Neuron (in vitro differentiated cells): ENCODE data around the gene IGF1.

Source experiments
- H2AFZ ChIP-seq: one replicate; pipeline ENCODE4 v1.6.1; 2013; ENCODE audit warnings: low read depth, mild to moderate bottlenecking, inconsistent platforms, low read length, moderate library complexity
- H3K27me3 ChIP-seq: one replicate; pipeline ENCODE4 v1.6.1; 2013; ENCODE audit warnings: low read length; ENCODE audit not compliant: insufficient read depth
- H3K36me3 ChIP-seq: one replicate; pipeline ENCODE4 v1.6.1; 2013; ENCODE audit warnings: low read length; ENCODE audit not compliant: insufficient read depth
- H3K4me1 ChIP-seq: one replicate; pipeline ENCODE4 v1.6.1; 2013; ENCODE audit warnings: low read length; ENCODE audit not compliant: insufficient read depth
- H3K4me3 ChIP-seq: 2 replicates; pipeline ENCODE4 v1.5.1; 2013; ENCODE audit warnings: mild to moderate bottlenecking, low read length, moderate library complexity
- H3K9me3 ChIP-seq: one replicate; pipeline ENCODE4 v1.6.1; 2013; ENCODE audit warnings: low read length

Gene IGF1

DNA sequence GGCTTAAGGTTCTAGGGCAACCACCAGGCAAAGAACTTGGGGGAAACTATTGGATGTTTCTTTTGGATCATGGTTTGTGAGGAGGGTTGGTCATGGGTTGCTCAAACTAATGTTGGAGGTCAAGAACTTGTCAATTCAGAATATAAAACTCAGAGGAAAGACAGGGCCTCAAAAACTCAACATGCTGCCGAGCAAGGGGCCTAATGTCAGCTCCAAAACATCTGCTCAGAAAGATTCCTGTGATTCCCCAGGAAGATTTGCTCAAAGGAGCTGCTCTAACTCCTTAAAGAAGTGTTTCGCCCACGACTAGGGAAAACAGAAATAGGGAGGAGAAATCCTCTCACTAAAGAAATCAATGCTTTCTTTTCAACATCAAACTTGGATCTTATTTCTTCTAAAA lies 3.7 kb upstream of the IGF1 start:
- Histone ChIP-seq H3K4me3 (no peak overlapping the region), H3K27me3 (no peaks in the 10 kb centered on the region), H3K9me3 (no peaks in the 10 kb centered on the region), H2AFZ (no peak overlapping the region), H3K36me3 (no peaks in the 10 kb centered on the region), H3K4me1 (no peaks in the 10 kb centered on the region)

DNA sequence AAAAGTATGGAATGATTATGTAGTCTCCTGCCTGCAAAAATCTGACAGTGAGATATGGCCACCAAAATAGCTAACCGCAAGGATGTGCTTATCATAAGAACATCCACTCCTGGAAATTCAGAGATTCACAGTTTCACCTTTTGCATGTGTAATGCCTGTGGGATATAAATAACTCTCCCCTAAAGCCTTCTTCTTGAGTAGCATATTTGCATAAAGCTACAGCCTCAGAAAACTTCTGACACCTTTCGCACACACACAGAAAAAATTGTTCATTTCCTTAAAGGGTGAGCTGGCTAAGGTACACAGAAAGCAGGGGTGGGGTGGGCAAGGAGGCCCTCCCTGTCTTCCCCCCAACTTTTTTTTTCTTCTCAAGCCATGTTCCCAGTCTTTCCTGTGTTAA lies 3.1 kb upstream of the IGF1 start:
- Histone ChIP-seq H3K36me3 (no peaks in the 10 kb centered on the region), H3K4me1 (no peaks in the 10 kb centered on the region), H3K9me3 (no peaks in the 10 kb centered on the region), H3K4me3 (no peak overlapping the region), H3K27me3 (no peaks in the 10 kb centered on the region), H2AFZ (no peak overlapping the region)

DNA sequence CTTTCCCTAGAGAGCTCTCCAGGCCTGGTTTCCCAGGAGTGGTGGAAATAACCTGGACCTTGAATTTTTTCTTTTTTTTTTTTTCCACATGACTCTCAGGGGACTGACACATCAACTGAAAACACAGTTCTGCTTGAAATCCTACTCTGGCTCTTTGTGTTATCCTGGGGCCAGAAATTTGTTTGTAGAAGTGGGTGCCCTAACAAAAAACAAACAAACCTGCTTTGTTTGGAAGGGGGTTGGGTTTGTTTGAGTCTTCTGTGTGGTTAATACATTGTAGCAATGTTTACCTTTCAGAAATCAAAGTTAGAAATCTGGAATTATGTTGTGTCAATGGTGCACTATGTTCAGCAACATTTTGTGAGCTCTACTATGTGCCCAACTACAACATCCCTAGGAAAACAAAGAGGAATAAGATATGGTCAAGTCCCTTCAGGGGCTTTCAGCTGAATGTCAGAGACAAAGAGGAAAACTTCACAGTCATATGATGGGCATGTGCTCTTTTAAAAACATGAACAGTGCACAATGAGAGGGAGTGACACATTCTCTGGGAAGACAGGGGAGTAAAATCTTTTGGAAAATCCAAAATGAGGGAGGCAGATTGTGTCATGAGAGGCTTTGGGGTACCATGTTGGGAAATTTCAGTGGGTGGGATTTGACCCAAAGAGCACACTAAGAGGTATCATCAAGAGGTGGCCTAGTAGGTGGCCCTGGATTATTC lies 1.5 kb upstream of the IGF1 start:
- Histone ChIP-seq H3K27me3 (no peaks in the 10 kb centered on the region), H3K36me3 (no peaks in the 10 kb centered on the region), H3K4me3 (no peak overlapping the region), H3K9me3 (no peaks in the 10 kb centered on the region), H2AFZ (no peak overlapping the region), H3K4me1 (no peaks in the 10 kb centered on the region)

DNA sequence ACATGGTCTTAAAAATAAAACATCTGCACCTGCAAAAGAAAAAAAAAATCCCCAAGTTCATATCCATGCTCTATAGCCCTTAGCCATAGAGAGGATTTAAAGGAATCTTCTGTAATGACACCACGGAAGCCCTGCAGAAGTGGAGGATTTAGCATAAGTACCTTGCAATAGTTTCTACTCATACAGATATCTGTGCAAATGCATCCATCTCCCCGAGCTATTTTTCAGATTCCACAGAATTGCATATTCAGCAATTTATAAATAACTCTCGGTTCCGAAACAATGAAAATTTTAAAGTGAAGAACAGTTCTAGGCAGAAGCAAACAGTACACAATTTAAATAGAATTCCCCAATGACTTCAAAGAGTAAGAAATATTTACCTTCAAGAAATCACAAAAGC lies 424 bp downstream of the IGF1 start:
- Histone ChIP-seq H3K27me3 (no peaks in the 10 kb centered on the region), H3K36me3 (no peaks in the 10 kb centered on the region), H2AFZ (no peak overlapping the region), H3K4me3 (no peak overlapping the region), H3K9me3 (no peaks in the 10 kb centered on the region), H3K4me1 (no peaks in the 10 kb centered on the region)

DNA sequence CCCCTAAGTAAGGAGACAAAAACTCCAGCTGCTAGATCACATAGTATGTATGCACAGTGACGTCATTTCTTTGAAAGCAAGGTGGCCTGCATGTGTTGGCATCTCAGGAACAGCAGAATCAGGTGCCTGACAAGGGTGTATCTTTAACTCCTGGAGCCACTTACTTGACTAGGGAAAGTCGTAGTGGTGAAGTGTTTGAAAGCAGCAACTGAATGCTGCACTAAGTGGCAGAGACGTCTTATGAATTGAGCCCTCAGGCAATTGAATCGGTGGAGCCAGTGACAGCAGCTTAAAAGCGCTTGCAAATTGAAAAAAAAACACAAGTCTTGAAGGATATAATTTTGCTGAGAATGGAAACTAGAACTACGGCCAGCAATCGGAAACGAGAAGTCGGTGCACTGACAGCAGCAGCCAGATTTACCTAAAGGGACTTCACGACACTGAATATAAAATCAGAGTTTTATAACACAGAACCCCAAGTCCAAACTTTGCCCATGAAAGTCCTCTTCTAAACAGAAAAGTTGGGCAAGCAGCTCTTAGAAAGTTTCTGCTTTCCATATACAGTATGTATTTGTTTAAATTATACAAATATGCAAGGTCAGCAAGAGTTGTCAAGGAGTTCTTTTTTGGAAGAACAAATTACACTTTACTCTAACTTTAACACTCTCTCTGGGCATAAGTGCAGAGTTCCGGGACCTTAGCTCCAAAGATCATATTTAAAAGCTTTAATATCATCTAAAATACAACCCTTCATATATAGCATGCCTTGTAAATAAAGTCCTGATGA lies 1.1 kb downstream of the IGF1 start:
- no peaks in the 10 kb centered on the region for H3K4me1 ChIP-seq
- H3K27me3 ChIP-seq, result no peaks in the 10 kb centered on the region
- no peaks in the 10 kb centered on the region for H3K9me3 ChIP-seq
- H3K4me3 ChIP-seq, result no peak overlapping the region
- no peak overlapping the region for H2AFZ ChIP-seq
- H3K36me3 ChIP-seq, result no peaks in the 10 kb centered on the region

DNA sequence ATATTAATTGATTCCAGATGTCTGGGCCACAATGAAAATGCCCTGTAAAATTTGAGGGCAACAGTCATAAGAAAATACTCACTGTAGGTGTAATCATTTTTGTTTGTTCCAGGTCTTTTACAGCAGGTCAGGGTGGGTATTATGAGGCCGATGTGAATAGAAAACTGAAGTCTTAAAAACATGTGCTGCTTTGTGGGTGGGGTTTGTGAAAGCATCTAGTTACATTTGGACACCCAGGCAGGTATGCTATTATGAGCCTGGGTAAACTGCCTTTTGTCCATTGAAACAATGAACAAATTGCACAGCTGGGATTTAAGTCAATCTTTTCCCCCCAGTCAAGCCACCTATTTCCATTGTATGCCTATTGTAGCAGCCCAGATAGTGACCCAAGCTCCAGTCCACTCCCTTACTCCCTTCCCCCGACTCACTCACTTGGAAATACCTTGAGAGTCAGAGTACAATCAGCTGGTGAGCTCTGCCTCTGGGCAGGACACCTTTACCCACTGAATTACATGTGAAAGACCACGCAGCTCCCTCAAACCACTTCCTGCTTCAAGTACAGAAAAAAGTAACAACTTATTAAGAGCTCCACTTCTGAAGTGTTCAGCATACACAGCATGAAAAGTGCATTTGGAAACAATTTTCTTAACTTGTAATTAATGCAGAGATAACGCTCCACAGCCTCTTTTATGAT lies 1.8 kb downstream of the IGF1 start:
- no peaks in the 10 kb centered on the region for H3K27me3 ChIP-seq
- H3K4me3 ChIP-seq, result no peak overlapping the region
- no peaks in the 10 kb centered on the region for H3K4me1 ChIP-seq
- H2AFZ ChIP-seq, result no peak overlapping the region
- H3K9me3 ChIP-seq, result no peaks in the 10 kb centered on the region
- H3K36me3 ChIP-seq, result no peaks in the 10 kb centered on the region

DNA sequence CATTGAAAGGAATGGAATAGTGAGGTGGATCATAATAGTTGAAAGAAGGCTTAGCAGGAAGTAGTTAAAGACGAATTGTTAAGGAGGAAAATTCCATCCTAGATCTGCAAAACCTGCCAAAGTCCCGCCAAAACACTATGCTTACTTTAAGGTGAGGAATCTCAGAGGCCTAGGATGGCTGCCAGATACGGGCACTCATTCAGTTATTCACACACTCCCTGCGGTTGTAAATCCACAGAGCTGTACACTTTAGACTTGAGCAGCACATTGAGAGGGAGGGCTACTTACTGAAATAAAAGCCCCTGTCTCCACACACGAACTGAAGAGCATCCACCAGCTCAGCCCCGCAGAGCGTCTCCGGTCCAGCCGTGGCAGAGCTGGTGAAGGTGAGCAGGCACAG lies 5.0 kb downstream of the IGF1 start:
- Histone ChIP-seq H3K4me1 (no peaks in the 10 kb centered on the region), H3K9me3 (no peaks in the 10 kb centered on the region), H3K36me3 (no peaks in the 10 kb centered on the region), H3K4me3 (no peak overlapping the region), H2AFZ (no peak overlapping the region), H3K27me3 (no peaks in the 10 kb centered on the region)

DNA sequence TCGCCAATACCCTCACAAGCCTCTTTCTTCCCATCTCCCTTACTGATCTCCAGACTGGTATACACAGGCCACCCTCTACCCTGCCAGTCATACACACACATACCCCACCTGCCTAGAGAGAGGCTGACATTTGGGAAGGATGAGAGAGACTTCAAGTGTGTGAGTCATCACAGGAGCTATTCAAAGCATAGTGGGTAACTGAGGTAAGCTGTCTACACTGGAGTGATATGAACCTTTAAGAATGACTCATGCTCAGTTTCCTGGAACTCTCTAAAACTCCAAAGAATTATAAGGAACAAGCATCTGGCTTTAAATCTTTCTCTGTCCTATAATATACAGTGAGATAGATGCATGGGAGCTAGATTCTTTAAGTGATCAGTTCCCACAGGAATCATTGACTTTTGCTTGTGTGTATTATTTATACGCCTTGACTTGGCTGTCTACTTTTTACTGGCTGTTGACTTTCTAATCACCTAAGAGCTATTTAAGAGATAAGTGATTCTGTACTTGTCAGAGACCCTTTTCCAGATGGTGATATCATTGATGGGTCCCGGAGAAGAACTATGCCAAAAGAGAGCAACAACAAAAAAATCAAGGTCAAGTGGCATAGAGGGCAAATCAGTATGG lies 5.8 kb downstream of the IGF1 start:
- no peak overlapping the region for H3K4me3 ChIP-seq
- no peaks in the 10 kb centered on the region for H3K27me3 ChIP-seq
- no peaks in the 10 kb centered on the region for H3K36me3 ChIP-seq
- no peaks in the 10 kb centered on the region for H3K9me3 ChIP-seq
- H2AFZ ChIP-seq, result no peak overlapping the region
- H3K4me1 ChIP-seq, result no peaks in the 10 kb centered on the region

DNA sequence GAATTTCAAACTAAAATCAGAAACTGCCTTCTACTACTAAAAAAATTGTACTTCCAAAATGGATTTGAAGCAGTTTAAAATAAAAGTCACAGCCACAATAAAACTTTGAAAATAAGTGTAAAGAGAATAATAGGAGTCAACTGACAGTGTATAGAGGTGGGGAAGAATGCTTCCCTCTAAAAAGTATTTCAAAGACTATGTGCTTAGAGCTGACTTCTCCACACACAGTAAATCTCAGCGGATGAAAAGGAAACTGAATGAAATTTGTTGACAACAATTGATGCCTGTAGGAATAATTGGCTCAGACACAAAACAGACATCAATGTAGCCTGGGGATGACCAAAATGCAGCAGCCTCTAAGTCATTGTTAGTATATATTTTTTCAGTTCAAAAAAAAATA lies 7.9 kb downstream of the IGF1 start:
- H3K4me3 ChIP-seq, result no peak overlapping the region
- H3K27me3 ChIP-seq, result no peaks in the 10 kb centered on the region
- no peaks in the 10 kb centered on the region for H3K9me3 ChIP-seq
- no peak overlapping the region for H2AFZ ChIP-seq
- no peaks in the 10 kb centered on the region for H3K36me3 ChIP-seq
- H3K4me1 ChIP-seq, result no peaks in the 10 kb centered on the region

DNA sequence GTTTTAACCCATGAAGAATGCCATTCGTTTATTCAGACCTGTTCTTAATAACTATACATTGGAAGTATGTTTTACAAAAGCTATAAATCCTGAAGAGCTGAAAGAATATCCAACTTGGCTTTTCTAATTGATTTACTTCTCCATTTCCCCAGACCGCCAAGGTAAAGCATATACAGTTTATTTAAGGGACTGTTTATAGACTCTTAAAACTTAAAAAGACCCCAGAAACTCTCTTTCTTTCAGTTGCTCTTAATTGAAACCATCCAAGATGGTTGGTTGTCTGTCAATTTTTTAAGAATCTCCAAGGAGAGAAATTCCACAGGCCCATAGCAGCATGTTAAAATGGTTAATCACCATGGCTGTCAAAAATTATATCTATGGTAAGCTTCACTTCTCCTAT lies 8.8 kb downstream of the IGF1 start:
- no peak overlapping the region for H3K4me3 ChIP-seq
- no peaks in the 10 kb centered on the region for H3K36me3 ChIP-seq
- H3K27me3 ChIP-seq, result no peaks in the 10 kb centered on the region
- H3K4me1 ChIP-seq, result no peaks in the 10 kb centered on the region
- no peaks in the 10 kb centered on the region for H3K9me3 ChIP-seq
- no peak overlapping the region for H2AFZ ChIP-seq

DNA sequence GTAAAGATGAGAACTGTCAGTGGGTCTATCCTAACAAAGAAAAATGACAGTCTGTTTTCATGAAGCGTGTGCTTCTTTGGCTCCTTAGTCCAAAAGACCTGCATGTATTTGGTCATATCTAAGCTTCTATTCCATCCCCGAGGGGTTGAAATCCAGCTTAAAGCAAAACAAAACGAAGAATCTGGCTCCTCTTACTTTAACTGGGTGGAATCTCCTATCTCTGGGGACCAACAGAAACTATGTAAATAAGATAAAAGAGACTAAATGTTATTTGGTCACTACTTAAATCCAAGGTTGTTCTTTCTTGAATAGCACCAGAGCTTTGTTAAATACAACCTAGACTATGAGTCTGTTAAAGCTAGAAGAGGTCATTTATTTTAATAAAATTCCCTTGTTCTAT lies 9.4 kb downstream of the IGF1 start:
- no peak overlapping the region for H2AFZ ChIP-seq
- no peaks in the 10 kb centered on the region for H3K4me1 ChIP-seq
- no peaks in the 10 kb centered on the region for H3K9me3 ChIP-seq
- H3K27me3 ChIP-seq, result no peaks in the 10 kb centered on the region
- no peaks in the 10 kb centered on the region for H3K36me3 ChIP-seq
- no peak overlapping the region for H3K4me3 ChIP-seq

DNA sequence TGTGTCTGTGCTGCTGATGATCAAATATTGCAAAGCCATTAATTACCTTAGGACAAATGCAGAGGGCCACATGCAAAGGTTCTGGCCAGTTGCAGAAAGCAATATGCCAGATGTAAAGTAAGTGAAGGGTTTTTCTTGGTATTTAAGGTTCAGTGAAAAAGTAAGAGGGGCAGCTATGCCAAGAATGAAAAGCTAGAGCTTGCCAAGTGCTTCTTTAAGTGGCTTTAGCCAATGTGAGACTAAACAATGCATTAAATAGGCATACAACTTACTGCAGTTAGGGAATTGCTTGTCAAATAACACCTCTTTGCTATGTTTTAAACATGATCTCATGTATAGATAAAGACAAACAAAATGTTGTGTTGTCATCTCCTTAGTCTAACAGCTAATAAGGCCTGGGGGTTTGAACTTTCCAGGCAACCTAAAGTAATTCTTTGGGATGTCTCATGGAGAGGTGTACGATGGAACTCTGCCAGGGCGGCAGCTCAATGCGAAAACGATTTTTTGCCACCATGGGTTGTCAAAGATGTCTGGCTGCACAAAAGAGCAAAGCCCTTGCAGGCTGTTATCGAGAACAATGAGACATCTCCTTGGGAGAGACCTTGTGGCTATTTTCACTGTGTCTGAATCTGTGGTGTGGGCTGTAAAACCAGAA lies 12.0 kb downstream of the IGF1 start:
- no peaks in the 10 kb centered on the region for H3K4me1 ChIP-seq
- H3K36me3 ChIP-seq, result no peaks in the 10 kb centered on the region
- no peak overlapping the region for H3K4me3 ChIP-seq
- no peaks in the 10 kb centered on the region for H3K27me3 ChIP-seq
- H2AFZ ChIP-seq, result no peak overlapping the region
- no peaks in the 10 kb centered on the region for H3K9me3 ChIP-seq
